Germinal center (tissue), 1 donor: ENCODE measurements around the gene BAHCC1.
"Not testable (repeated sequence)": the region's sequence is repeated elsewhere in the genome, so short reads cannot be mapped to it uniquely, and the experiment has no call there.

Experiments used
- DNase-seq: peaks from one replicate; pipeline ENCODE4 v3.0.0; 2012; ENCODE audit warnings: mixed read lengths, low spot score

The BAHCC1 gene

DNA sequence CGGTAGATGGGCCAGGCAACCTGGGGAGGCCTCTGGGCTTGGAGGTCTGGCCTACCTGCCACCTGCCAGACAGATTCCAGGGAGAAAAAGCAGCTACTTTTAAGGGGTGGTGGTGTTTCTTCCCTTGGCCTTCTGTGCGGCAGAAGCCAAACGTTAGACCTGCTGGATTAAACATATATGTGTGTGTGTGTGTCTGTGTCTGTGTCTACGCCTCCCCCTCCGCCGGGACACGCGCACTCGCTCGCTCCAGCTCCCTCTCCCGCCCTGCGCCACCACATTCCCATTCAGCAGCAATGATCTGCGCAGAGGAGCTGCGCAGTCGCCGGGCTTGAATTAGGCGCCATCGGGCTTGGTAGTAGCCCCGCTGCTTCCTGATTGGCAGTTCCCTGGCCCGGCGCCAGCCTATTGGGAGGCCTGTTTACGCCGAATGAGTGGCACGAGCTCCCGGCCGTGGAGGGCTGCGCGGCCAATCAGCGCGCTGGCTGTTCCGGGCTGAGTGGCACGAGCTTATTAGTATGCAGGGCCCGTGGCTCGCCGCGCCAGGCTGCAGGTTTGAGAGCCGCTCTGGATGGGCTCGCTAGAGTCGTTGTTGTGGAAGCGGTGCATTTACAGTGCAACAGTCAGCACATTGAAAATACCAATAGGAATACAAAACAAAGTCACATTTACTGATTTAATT is at the start of gene BAHCC1:
Gene BAHCC1, plus strand, starts transcription at position 537 of the 679 bp plus-strand sequence. CDS start 4,283 bp downstream, outside the sequence.
- peak; percentile 98 for DNase-seq

DNA sequence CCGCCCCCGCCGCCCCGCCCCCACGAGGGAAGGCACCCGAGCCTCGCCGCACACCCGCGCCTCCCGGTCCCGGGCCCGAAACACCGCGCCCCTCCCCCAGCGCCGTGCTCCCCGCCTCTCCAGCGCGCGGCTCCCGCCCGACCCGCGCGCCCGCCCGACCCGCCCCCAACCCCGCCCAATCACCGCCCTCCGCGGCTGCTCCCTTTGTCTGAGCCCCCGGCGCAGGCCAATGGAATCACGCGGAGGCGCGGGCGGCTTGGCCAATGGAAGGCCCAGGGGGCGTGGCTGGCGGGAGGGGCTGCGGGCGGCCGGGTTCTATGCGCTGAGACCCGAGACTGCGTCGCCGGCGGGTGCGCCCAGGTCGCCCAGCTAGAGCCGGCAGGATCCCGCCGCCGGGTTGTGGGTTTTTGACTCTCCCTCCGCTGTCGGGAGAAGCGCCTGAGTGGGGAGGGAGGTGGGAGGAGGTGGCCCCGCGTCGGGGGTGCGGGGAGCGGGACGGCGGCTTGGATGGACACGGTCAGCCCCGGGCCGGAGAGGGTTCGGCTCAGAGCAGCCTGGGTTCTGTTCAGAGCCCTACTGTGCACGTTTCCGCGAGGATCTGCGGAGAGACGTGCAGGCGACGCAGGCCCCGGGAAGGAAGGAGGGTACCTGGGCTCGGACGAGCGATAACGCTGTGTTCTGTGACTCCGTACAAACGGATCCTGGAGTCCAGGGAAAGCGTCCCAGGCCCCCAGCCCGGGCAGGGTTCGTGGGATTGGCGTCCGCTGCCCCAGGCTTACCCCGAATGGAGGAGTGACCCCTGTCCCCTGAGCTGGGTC is 49.0 kb upstream of the BAHCC1 start:
- DNase-seq: peak; percentile 99

DNA sequence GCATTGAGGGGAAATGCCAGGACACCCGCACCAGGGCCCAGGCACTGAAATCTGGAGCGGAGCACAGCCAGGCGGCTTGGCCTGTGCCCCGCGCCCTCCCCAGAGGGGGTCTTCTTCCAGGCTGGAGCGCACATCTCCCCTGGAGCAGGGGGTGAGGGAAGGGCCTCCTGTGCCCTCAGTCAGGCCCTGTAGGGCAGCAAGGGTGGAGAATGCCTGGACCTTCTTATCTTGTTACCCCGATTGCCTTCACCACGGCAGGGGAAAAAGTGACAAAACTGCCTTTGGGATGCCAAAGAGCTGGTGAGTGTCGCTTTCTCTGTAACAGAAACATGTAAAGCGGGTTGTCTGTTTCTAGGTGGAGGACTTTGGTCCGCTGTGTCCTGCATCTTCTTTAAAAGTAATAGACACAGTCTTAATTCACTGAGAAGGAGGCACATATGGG is 48.3 kb upstream of the BAHCC1 start:
- no peak for DNase-seq

DNA sequence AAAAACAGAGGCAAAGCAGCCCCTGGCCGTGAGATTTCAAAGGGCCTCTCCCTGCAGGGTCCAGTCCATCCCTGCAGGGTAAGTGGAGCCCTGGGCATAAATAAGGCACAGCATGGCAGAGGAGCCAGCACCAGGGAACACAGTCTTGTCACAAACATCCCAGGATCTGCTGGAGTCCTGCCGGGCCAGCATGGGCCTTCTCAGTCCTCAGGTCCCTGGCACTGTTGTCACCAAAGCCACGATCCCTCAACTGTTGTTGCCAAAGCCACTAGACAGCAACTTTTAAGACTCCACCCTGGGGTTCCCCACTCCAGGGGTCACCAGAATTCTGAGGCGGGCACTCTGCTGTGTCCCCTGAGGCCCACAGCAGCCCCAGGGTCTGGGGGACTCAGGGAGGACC is 47.8 kb upstream of the BAHCC1 start:
- DNase-seq: no peak

DNA sequence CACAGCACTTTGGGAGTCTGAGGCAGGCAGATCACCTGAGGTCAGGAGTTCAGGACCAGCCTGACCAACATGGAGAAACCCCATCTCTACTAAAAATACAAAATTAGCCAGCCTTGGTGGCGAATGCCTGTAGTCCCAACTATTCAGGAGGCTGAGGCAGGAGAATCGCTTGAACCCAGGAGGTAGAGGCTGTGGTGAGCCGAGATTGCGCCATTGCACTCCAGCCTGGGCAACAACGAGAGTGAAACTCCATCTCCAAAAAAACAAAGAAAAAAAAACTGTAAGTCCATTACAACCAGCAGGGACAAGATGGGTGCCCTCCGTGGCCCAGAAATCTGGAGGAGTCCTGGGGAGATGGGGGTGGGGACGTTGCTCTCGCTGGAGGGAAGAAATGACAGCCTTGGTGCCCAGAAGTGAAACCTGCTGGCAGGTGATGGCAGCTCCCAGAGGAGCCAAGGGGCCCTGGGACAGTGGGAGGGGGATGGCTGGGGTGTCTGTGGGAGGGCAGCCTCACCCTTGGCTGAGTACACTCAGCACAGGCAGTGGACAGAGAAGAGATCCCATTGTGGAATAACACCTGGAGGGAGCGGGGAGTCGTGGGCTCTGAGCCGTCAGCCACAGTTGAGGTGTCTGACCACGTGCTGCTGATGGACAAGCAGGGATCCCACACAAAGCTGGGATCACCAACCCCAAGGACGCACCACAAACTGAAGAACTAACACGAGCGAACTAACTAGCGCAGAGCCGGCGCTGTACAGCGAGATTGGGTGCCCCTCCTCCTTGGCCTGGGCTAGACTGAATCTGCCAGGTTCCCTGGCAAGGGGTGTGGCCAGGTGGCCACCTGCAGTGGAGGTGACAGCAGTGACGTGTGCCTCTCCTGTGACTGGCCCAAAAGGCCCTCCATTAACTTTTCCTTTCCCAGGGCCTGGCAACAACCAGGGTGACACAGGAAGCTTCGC is 46.9 kb upstream of the BAHCC1 start:
- DNase-seq: no peak

DNA sequence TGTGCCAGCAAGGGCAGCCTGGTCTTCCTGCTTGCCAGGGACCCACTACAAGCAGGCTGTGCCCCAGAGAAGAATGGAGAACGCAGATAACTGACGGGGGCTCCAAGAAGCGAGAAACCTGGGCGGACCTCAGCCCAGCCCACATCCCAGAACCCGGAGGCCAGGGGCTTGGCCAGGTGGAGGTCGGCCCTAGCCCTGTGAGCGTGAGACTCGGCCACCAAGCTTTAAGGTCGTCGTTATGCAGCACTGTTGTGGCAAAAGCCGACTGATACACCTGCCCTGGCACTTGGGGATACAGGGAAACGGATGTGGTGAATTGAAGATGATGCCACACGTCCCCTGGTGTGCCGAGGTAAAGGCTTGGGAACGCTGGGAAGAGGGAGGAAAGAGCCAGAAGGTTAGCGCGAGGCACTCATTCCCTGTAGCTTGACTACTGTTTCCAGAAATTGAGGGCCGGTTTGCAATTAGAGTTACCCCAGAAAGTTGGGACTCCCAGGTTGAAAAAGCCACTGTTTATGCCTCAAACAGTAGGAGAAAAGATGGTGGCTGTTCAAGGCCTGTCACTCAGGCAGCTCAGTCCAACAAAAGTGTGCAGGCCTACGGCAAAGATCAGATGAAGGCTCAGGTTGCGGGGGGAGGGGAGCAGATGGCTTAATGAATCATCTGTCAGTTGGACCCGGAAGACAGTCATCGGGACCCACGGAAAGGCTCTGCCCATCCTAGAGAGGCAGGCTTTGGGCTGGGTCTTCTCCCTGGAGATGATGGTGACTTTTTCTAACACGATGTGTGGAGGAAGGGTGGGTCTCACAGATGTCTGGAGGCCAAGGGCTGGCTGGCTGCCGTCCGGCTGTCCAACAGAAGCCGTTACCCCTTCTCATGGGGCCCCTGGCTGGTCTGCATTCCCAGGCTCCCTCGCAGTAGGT is 45.6 kb upstream of the BAHCC1 start:
- no peak for DNase-seq

GRCh38 chr17:81350320-81350890 is 44.9 kb upstream of the BAHCC1 start:
- DNase-seq: no peak

- DNase-seq: not testable (repeated sequence)
These were observed 43.8 kb upstream of the BAHCC1 start for GRCh38 chr17:81351329-81352052.

GRCh38 chr17:81352056-81352455 is 43.2 kb upstream of the BAHCC1 start:
- DNase-seq: not testable (repeated sequence)

DNA sequence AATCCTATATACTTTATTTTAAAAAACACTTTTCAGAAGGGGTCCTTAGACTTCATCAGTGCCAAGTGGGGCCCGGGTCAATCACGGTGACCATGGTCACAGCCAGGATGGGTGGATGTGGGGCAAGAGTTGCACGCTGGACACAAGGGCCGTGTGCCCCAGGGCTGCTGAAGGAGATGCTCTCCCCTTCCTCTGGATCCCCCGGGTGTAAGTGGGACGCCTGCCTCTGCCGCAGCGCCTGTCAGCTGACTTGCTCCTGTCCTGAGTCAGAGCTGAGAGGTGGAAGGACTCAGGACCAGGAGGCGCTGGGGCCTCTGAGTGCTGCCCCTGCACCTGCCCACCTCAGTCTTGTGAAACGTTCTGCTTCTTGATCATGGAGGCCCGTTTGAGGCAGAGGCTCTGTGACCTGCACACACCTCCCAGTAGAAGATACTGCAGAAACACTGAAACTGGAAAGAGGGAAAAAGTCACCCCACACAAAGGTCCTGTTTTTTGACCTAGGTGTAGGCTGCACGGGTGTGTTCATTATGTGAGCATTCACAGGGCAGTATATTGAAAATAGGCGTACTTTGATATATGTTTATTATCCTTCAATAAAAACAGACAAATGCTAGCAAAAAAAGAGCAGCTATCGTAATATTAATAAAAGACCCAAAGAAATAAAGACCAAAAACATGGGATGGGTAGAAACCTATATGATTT is 40.9 kb upstream of the BAHCC1 start:
- no peak for DNase-seq

- no peak for DNase-seq
These were observed 40.3 kb upstream of the BAHCC1 start for GRCh38 chr17:81354954-81355347.

DNA sequence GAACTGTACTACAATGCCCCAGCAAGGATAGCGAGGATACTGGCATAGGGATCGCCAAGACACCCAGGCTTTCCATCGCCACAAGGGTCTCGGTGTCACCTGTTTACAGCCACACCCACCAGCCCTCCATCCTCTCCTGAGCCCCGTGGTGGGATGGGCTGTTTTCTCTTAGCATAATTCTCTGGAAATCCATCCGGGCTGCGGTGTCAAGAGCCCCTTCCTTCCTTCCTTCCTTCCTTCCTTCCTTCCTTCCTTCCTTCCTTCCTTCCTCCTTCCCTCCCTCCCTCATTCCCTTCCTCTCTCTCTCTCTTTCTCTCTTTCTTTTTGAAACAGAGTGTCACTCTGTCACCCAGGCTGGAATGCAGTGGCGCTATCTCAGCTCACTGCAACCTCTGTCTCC is 36.0 kb upstream of the BAHCC1 start:
- no peak for DNase-seq

- DNase-seq: not testable (repeated sequence)
These were observed 33.3 kb upstream of the BAHCC1 start for GRCh38 chr17:81362001-81362400.

- no peak for DNase-seq
These were observed 30.7 kb upstream of the BAHCC1 start for GRCh38 chr17:81364278-81365147.

DNA sequence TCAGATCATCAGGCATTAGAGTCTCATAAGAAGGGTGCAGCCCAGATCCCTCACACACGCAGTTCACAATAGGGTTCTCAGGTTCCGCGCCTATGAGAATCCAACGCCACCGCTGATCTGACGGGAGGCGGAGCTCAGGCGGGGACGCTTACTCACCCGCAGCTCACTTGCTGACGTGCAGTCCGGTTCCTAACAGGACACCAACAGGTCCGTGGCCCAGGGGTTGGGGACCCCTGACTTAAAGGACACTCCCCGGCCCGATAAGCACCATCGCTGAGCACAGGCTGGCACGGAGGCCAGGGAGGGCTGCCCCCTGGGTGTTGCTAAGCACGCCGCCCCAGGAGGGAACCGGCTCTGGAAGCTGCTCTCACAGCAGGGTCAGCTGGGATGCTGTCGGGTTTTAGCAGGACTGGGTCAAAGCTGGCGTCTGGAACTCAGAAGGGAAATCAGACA is 30.1 kb upstream of the BAHCC1 start:
- DNase-seq: no peak

GRCh38 chr17:81365601-81366585 is 29.4 kb upstream of the BAHCC1 start:
- DNase-seq: no peak

DNA sequence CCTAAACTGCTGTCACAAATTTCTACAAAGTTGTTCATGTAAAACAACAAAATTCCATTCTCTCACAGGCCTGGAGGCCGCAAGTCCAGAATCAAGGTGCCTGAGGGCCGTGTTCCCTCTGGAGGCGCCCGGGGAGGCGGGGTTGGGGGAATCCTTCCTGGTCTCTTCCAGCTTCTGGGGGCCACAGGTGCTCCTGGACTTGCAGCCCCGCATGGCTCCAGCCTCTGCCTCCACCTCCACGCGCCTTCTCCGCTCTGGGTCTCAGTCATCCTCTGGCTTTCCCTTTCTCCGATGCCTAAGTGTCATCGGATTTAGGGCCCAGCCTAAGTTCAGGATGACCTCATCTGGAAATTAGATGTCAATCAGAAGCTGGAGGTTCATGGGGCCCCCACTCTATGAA is 28.6 kb upstream of the BAHCC1 start:
- DNase-seq: no peak
